GM12873 (cell line): ENCODE results near the gene FAM222B.

ENCODE experiments used
- TF ChIP-seq, protein P1 (sequence below): IDR thresholded peaks from 2 replicates; pipeline ENCODE4 v1.5.1; 2012; ENCODE audit warnings: low read depth, mild to moderate bottlenecking, moderate library complexity, low read length, control low read depth; ENCODE audit not compliant: insufficient read depth; ENCODE audit errors: missing control alignments

FAM222B gene

GRCh38 chr17:28878158-28878910 lies 35.7 kb upstream of the FAM222B start:
- TF ChIP-seq, protein P1, sequence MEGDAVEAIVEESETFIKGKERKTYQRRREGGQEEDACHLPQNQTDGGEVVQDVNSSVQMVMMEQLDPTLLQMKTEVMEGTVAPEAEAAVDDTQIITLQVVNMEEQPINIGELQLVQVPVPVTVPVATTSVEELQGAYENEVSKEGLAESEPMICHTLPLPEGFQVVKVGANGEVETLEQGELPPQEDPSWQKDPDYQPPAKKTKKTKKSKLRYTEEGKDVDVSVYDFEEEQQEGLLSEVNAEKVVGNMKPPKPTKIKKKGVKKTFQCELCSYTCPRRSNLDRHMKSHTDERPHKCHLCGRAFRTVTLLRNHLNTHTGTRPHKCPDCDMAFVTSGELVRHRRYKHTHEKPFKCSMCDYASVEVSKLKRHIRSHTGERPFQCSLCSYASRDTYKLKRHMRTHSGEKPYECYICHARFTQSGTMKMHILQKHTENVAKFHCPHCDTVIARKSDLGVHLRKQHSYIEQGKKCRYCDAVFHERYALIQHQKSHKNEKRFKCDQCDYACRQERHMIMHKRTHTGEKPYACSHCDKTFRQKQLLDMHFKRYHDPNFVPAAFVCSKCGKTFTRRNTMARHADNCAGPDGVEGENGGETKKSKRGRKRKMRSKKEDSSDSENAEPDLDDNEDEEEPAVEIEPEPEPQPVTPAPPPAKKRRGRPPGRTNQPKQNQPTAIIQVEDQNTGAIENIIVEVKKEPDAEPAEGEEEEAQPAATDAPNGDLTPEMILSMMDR: no peak

DNA sequence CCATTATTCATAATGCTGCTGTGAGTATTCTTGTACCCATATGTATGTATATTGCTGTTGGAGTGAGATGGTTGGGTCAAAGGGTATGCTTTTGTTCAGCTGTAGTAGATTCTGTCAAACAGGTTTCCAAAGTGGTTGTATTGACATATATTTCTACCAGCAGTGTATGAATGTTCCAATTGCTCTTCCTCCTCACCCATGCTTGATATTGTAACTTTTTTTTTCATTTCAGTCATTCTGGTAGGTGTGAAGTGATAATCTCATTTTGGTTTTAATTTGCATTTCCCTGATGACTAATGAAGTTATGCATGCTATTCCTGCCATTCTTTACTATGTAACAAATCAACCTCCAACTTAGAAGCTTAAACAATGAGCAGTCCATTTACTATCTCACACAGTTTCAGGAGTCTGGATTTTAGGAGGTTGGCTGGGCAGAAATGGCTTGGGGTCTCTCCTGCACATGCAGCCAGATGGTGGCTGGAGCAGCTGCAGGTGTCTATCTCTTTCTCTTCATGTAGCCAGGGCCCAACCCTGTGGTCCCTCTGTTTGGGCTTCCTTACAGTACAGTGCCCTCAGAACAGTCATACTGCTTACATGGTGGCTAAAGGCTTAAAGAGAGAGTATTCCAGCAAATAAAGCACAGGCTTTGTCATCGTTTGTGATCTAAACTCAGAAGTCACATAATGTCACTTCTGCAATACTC lies 33.4 kb upstream of the FAM222B start:
- TF ChIP-seq, protein P1: no peak

DNA sequence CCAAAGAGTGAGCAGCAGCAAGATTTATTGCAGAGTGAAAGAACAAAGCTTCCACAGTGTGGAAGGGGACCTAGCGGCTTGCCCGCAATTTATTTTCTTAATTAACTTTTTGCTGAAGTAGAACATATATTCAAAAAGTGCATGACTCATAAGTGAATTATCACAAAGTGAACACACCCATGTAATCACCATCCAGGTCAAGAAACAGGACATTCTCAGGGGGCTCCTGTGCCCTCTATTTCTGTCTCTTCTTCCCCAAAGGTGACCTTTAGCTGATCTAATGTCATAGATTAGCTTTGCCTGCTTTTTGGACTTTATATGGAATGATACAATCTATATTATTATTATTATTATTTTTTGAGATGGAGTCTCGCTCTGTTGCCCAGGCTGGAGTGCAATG lies 32.2 kb upstream of the FAM222B start:
- TF ChIP-seq, protein P1: no peak

DNA sequence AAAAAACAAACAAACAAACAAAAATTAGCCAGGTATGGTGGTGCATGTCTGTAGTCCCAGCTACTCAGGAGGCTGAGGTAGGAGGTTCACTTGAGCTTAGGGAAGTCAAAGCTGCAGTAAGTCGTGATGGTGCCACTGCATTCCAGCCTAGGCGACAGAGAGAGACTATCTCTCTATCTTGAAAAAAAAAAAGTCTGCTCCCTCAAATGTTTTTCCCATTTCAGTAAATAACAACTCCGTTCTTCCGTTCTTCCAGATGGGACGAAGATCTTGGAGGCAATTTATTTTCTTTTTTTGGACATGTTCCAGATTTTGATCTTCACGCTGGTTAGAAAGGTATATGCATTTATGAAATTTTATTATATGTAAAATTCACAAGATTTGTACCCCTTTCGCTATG lies 31.2 kb upstream of the FAM222B start:
- TF ChIP-seq, protein P1: no peak

GRCh38 chr17:28871056-28871579 lies 28.5 kb upstream of the FAM222B start:
- TF ChIP-seq, protein P1: no peak

GRCh38 chr17:28867276-28867675 lies 24.7 kb upstream of the FAM222B start:
- TF ChIP-seq, protein P1: no peak
